ENCODE data around the gene SORCS2.

GRCh38 chr4:7663075-7663541, 470.8 kb downstream of the SORCS2 start:
- TF ChIP-seq CTCF (IDR thresholded peaks at IDR 0.05; ENCODE audit: low read depth, low read length) (no peak), MAX (IDR thresholded peaks at IDR 0.05; ENCODE audit: low read depth, low read length) (no peak), MYC (IDR thresholded peaks at IDR 0.05; ENCODE audit: low read depth, low read length) (no peak)
